A549 (cell line): ENCODE data around the gene TM4SF4.

Experiments used
- CBX2 ChIP-seq: fragments of 200-600 bp; sonication (generic); IDR thresholded peaks from 2 replicates; pipeline ENCODE4 v1.6.1; 2016; ENCODE audit warnings: low read depth, mild to moderate bottlenecking, borderline replicate concordance
- CEBPB ChIP-seq, 2 experiments: fragments of >200 bp in 1 of 2; sonication (Bioruptor Twin) in 1 of 2; formaldehyde crosslinking in 1 of 2; IDR thresholded peaks; 2 replicates each; pipeline ENCODE4 v1.6.1; 2012 to 2016
- POLR2A ChIP-seq: IDR thresholded peaks from 2 replicates; pipeline ENCODE4 v1.6.1; 2012; ENCODE audit warnings: mild to moderate bottlenecking, low read length
- TF ChIP-seq, protein P1 (sequence below): fragments of >200 bp; sonication (Bioruptor Twin); formaldehyde crosslinking; IDR thresholded peaks from 3 replicates; pipeline ENCODE4 v1.5.1; 2016
- TF ChIP-seq, protein P2 (sequence below): IDR thresholded peaks from 2 replicates; pipeline ENCODE4 v1.6.1; 2012

DNA sequence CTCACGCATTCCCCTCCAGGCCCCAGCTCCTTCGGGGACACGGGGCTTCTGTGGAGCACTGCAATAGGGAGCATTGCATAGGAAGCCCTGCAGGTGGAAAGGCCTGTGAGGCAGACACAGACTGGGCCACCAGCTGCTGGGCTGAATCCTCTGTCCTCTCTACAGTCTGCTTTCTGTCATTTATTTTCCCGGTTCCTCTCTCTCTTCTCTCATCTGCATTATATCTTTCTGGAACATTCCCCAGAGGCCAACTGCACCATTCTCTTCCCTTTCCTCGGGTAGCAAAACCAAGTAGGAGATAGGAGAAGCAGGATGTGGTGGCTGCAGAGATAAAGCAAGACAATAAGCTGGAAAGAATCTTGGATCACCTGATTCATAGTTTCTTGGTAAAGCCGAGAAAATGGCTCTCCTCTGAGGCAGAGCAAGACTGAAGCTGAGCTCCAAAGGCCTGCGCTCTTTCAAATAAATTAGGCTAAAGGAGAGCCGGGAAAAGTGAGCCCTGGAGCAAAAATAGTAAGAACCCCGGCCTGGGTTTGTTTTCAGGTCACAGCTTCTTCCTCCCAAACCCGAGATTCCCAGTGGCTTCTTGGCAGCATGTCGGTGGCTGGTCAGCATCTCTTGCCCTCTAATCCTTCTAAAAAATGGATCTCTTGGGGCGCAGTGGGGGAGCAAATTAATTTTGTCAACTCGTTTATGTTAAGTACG, 5.3 kb downstream of the TM4SF4 start:
- TF ChIP-seq POLR2A (no peak), CBX2 (no peak), CEBPB (IDR thresholded peaks at IDR 0.05) (no peak)
- TF ChIP-seq, protein P1, sequence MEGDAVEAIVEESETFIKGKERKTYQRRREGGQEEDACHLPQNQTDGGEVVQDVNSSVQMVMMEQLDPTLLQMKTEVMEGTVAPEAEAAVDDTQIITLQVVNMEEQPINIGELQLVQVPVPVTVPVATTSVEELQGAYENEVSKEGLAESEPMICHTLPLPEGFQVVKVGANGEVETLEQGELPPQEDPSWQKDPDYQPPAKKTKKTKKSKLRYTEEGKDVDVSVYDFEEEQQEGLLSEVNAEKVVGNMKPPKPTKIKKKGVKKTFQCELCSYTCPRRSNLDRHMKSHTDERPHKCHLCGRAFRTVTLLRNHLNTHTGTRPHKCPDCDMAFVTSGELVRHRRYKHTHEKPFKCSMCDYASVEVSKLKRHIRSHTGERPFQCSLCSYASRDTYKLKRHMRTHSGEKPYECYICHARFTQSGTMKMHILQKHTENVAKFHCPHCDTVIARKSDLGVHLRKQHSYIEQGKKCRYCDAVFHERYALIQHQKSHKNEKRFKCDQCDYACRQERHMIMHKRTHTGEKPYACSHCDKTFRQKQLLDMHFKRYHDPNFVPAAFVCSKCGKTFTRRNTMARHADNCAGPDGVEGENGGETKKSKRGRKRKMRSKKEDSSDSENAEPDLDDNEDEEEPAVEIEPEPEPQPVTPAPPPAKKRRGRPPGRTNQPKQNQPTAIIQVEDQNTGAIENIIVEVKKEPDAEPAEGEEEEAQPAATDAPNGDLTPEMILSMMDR, result no peak
- TF ChIP-seq, protein P2, sequence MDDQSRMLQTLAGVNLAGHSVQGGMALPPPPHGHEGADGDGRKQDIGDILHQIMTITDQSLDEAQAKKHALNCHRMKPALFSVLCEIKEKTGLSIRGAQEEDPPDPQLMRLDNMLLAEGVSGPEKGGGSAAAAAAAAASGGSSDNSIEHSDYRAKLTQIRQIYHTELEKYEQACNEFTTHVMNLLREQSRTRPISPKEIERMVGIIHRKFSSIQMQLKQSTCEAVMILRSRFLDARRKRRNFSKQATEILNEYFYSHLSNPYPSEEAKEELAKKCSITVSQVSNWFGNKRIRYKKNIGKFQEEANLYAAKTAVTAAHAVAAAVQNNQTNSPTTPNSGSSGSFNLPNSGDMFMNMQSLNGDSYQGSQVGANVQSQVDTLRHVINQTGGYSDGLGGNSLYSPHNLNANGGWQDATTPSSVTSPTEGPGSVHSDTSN, result no peak
